Upper lobe of left lung (tissue), 6 donors: ENCODE results near the gene THOC6. TPM values are rescaled to one million over a fixed set of nuclear protein-coding genes. Genes with fewer than 3 reads are reported as not detected.

Source experiments
- ATAC-seq, 2 donors: fragments of 200-7000 bp; cut with Tn5 transposase; one replicate each; pipeline ENCODE4 v1.9.1; 2022; ENCODE audit warnings: mild to moderate bottlenecking in 2 of 2, moderate library complexity in 2 of 2; ENCODE audit not compliant: low FRiP score in 2 of 2
- DNase-seq, 2 donors: peaks; one replicate each; pipeline ENCODE4 v3.0.0-alpha.2; 2019 to 2020
- H3K27ac ChIP-seq, 4 donors: fragments of 200-600 bp; sonication (generic); one replicate each; pipeline ENCODE4 v1.5.1; 2016 to 2019
- H3K27me3 ChIP-seq, 4 donors: fragments of 200-600 bp; sonication (generic); one replicate each; pipeline ENCODE4 v1.5.1; 2017 to 2019
- H3K36me3 ChIP-seq, 4 donors: fragments of 200-600 bp; sonication (generic); one replicate each; pipeline ENCODE4 v1.5.1; 2016 to 2019
- H3K4me1 ChIP-seq, 4 donors: fragments of 200-600 bp; sonication (generic); one replicate each; pipeline ENCODE4 v1.5.1; 2018 to 2019
- H3K4me3 ChIP-seq, 4 donors: fragments of 200-600 bp; sonication (generic); one replicate each; pipeline ENCODE4 v1.5.1; 2017 to 2019; ENCODE audit warnings: mild to moderate bottlenecking in 2 of 4, moderate library complexity in 1 of 4
- H3K9me3 ChIP-seq, 4 donors: fragments of 200-600 bp; sonication (generic); one replicate each; pipeline ENCODE4 v1.5.1; 2018 to 2019
- CTCF ChIP-seq, 6 experiments: fragments of 450-650 bp in 4 of 6; fragments of 200-600 bp in 2 of 6; sonication (generic) in 2 of 6; IDR thresholded peaks; one replicate each; pipeline ENCODE4 v1.5.1; 2016 to 2019; ENCODE audit warnings: antibody characterized with exemption in 6 of 6
- EP300 ChIP-seq, 4 donors: sonication (generic); formaldehyde crosslinking; IDR thresholded peaks; one replicate each; pipeline ENCODE4 v1.5.1; 2017; ENCODE audit warnings: antibody characterized with exemption in 4 of 4, control low read depth in 2 of 4
- POLR2A ChIP-seq, 4 donors: fragments of 450-650 bp; IDR thresholded peaks; one replicate each; pipeline ENCODE4 v1.5.1; 2016 to 2017; ENCODE audit warnings: antibody characterized with exemption in 4 of 4, mild to moderate bottlenecking in 2 of 4
- POLR2AphosphoS5 ChIP-seq, 2 donors: sonication (generic); formaldehyde crosslinking; IDR thresholded peaks; one replicate each; pipeline ENCODE4 v1.5.1; 2017; ENCODE audit warnings: antibody characterized with exemption in 2 of 2
- WGBS, 2 donors: methylation state at CpG; one replicate each; pipeline ENCODE4 v1.1.5; 2017 to 2018; 5-methylcytosine and 5-hydroxymethylcytosine counted together
- total RNA-seq, 6 donors: library from RNA; depleted of rRNA in 4 of 6; stranded (reverse); fragments of >200 nt in 4 of 6; gene quantifications; one replicate each; pipeline versions ENCODE4 v1.1.0 to v1.2.1, GENCODE V29; 2016 to 2021
- donor health status: DM: no; HTN: no; CAD: no; lungs with moderate emphysema.
- donor health status: DM: no; HTN: yes; CAD: no; lungs with severe emphysema.

Gene THOC6
- total RNA-seq, 6 donors from 2014 or later, result 18.5 to 40.8 (median 33.1) TPM

- peak in 1 of 2 donors; percentile 55 for DNase-seq
- no peaks in the 10 kb centered on the region for H3K9me3 ChIP-seq
- H3K27ac ChIP-seq, result no peak overlapping the region
- no peak for ATAC-seq
- WGBS, 2 donors, result 57 to 75% methylated on average over 7 to 8 of the region's 8 CpGs
- no peaks in the 10 kb centered on the region for H3K36me3 ChIP-seq
- TF ChIP-seq POLR2A (IDR thresholded peaks at IDR 0.05) (no peak), EP300 (IDR thresholded peaks at IDR 0.05) (no peak), CTCF (IDR thresholded peaks at IDR 0.05) (no peak), POLR2AphosphoS5 (IDR thresholded peaks at IDR 0.05) (no peak)
- peaks cover 4 to 13% (median 9%) of the 10 kb centered on the region in 4 donors for H3K4me1 ChIP-seq
- no peak overlapping the region for H3K4me3 ChIP-seq
- H3K27me3 ChIP-seq, result no peaks in the 10 kb centered on the region
Measured at GRCh38 chr16:2988590-2989099, 35.2 kb upstream of the THOC6 start.

GRCh38 chr16:2990891-2991290, 32.9 kb upstream of the THOC6 start:
- no peak overlapping the region for H3K27ac ChIP-seq
- DNase-seq (peak; percentile 37 to 61), ATAC-seq (no peak)
- 60 to 64% methylated on average over 7 to 8 of the region's 10 CpGs for WGBS, 2 donors
- H3K9me3 ChIP-seq, result no peaks in the 10 kb centered on the region
- no peak for TF ChIP-seq CTCF (IDR thresholded peaks at IDR 0.05)
- no peak for TF ChIP-seq POLR2AphosphoS5 (IDR thresholded peaks at IDR 0.05)
- no peak for TF ChIP-seq POLR2A (IDR thresholded peaks at IDR 0.05)
- TF ChIP-seq EP300 (IDR thresholded peaks at IDR 0.05), result no peak
- no peaks in the 10 kb centered on the region for H3K36me3 ChIP-seq
- no peak overlapping the region for H3K4me3 ChIP-seq
- peaks cover 0 to 7% (median 1%) of the 10 kb centered on the region in 4 donors for H3K4me1 ChIP-seq
- H3K27me3 ChIP-seq, result no peaks in the 10 kb centered on the region

GRCh38 chr16:2991566-2992261, 32.1 kb upstream of the THOC6 start:
- ATAC-seq, result no peak

GRCh38 chr16:2992383-2993081, 31.3 kb upstream of the THOC6 start:
- H3K27ac ChIP-seq, result no peak overlapping the region
- TF ChIP-seq POLR2AphosphoS5 (IDR thresholded peaks at IDR 0.05) (no peak), CTCF (IDR thresholded peaks at IDR 0.05) (no peak), POLR2A (IDR thresholded peaks at IDR 0.05) (no peak), EP300 (IDR thresholded peaks at IDR 0.05) (no peak)
- peak in 1 of 2 donors; percentile 48 for DNase-seq
- WGBS, 2 donors, result 78 to 83% methylated on average over 11 to 14 of the region's 14 CpGs
- no peaks in the 10 kb centered on the region for H3K9me3 ChIP-seq
- H3K4me1 ChIP-seq, result peaks cover 0 to 7% (median 0%) of the 10 kb centered on the region in 4 donors
- no peaks in the 10 kb centered on the region for H3K36me3 ChIP-seq
- H3K4me3 ChIP-seq, result no peak overlapping the region
- no peak for ATAC-seq
- no peaks in the 10 kb centered on the region for H3K27me3 ChIP-seq

More at GRCh38 chr16:2991566-2992261, 32.1 kb upstream of the THOC6 start:
- no peak overlapping the region for H3K4me3 ChIP-seq
- no peaks in the 10 kb centered on the region for H3K36me3 ChIP-seq
- no peaks in the 10 kb centered on the region for H3K9me3 ChIP-seq
- TF ChIP-seq CTCF (IDR thresholded peaks at IDR 0.05), result no peak
- TF ChIP-seq EP300 (IDR thresholded peaks at IDR 0.05), result no peak
- TF ChIP-seq POLR2AphosphoS5 (IDR thresholded peaks at IDR 0.05), result no peak
- TF ChIP-seq POLR2A (IDR thresholded peaks at IDR 0.05), result no peak
- no peaks in the 10 kb centered on the region for H3K27me3 ChIP-seq
- H3K4me1 ChIP-seq, result peaks cover 0 to 7% (median 0%) of the 10 kb centered on the region in 4 donors
- 85 to 90% methylated on average over 9 to 12 of the region's 12 CpGs for WGBS, 2 donors
- DNase-seq, result no peak
- no peak overlapping the region for H3K27ac ChIP-seq
